Breast epithelium (tissue), 3 donors: ENCODE data around the gene EID2B.

Source experiments
- CTCF ChIP-seq, 3 donors: fragments of 450-650 bp; IDR thresholded peaks; one replicate each; pipeline ENCODE4 v1.5.1; 2016 to 2017; ENCODE audit warnings: antibody characterized with exemption in 3 of 3, mild to moderate bottlenecking in 3 of 3, moderate library complexity in 3 of 3
- POLR2A ChIP-seq: fragments of 450-650 bp; IDR thresholded peaks from one replicate; pipeline ENCODE4 v1.6.1; 2016; ENCODE audit warnings: antibody characterized with exemption, mild to moderate bottlenecking, moderate library complexity

DNA sequence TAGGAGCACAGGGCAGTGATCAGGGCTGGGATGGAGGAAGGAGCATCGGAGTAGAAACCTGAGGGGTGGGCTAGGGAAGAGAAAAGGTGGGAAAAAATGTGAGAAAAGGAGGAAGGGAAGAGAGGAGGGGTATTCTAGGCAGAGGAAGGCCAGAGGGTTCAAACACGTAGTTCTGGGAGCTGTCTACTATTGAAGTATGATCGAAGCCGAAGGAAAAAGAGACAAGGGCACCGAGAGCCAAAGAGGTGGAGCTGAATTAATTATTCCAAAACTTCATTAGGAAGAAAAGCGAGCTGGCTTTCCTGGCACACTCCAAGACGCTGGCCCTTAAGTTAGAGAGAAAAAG is 26.1 kb downstream of the EID2B start:
- TF ChIP-seq CTCF (IDR thresholded peaks at IDR 0.05) = no peak
- TF ChIP-seq POLR2A = no peak
